Hematopoietic multipotent progenitor cell treated with erythropoietin and hydrocortisone succinate and interleukin-3 and kit ligand, for 4 days (in vitro differentiated cells): ENCODE measurements around the gene KIN.
"Not testable (repeated sequence)": the region's sequence is repeated elsewhere in the genome, so short reads cannot be mapped to it uniquely, and the experiment has no call there.

Experiments used
- DNase-seq: peaks from one replicate; pipeline ENCODE4 v3.0.0-alpha.2; 2015

KIN gene

GRCh38 chr10:7718685-7719084 lies 69.1 kb downstream of the KIN start:
- DNase-seq: no peak

DNA sequence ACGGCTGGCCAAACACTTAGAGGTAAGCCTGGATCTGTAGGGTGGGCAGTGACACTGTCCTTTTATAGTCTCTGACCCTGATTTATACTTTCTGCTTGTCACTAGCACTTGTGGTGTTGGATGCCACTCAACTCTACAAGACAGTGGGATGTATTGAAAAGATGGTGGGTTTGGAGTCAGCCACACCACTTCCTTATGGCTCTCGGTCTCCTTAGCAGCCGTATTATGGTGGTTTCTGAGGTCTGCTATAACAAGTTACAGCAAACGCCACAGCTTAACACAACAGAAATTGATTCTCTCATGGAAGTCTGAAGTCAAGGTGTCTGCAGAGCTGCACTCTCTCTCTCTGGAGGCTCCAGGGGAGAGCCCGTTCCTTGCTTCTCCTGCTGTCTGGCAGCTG lies 70.0 kb downstream of the KIN start:
- no peak for DNase-seq

- no peak for DNase-seq
These were observed 72.3 kb downstream of the KIN start for GRCh38 chr10:7715515-7715914.

- not testable (repeated sequence) for DNase-seq
These were observed 76.7 kb downstream of the KIN start for GRCh38 chr10:7711075-7711474.

DNA sequence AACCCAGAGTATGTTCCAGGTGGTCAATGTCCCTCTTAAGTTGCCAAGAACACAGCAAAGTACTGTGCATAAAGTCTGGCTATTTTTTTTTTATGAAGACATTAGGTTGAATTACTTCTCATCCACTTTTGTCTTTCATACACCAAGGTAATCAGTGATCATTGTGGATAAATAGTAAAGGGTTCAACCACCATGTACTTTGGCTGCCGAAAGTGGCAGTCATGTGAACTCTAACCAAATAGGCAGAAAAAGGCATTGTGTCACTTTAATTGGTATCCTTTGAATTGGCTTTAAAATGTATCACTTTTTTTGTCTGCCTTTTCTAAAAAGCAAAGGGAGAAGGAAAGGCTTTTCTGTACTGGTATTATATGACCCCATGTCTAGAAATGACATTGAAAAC lies 77.3 kb downstream of the KIN start:
- no peak for DNase-seq

DNA sequence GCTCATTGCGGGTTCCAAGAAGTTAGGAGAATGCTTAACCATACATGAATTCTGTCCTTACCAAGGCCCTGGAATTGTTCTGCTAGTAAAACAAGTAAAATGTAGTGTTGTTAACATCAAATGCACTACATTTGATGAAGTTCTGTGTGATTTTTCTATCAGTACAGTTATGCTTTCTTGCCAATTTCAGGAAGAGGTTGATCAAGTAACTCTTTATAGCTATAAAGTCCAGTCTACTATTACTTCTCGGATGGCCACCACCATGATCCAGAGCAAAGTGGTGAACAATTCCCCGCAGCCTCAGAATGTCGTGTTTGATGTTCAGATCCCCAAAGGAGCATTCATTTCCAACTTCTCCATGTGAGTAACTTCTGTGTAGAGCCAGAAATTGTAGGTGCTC lies 79.0 kb downstream of the KIN start:
- DNase-seq: no peak

DNA sequence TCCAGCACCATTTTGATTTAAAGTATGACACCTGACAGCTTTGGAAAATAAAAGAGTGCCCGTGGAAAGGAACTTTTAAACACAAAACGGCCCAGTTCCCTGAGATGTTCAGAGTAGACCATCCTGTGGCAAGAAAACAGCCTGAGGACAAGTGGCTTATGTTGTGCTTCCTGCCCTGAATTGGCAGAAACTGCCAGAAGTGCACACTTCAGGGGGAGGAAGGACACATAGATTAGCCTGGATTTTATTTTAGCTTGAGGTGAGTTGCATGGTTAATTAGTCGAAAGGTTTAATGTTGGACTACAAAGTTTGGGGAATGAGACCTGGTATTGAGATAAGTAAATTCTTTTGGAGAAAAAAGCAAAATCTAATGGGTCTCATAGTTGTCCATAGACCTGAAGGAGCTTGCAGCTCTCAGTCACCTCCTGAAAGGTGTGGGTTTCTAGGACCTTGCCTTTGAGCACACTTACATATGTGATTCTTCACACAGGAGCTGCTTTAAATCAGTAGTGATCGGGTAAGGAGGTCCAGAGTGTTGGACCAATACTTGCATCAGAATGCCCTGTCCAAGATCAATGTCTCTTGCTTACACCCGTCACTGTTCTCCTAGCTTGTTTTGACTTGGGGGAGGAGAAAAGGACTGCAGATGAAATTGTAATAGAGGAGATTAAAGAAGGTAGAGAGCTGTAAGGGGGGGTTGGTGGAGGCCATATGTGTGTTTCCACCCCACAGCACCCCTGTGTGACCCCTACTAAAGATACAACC lies 79.8 kb downstream of the KIN start:
- DNase-seq: no peak

DNA sequence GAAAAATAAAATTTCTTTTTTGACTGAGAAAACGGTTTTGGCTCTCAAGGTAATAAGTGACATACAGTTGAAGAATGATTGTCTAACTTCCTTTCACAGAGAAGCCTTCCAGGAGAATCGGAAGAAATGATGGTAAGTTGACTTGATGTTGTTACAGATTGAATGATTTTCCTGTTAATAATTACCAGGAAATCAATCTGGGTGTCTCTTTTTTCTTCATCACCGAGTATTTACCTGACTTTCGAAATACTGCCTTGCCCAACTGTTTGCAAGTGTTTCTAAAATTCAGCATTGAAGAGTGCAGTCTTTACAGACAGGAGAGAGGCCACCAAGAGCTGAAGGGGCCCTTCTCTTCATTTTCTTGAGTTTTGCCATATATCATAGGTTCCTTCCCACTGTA lies 80.7 kb downstream of the KIN start:
- no peak for DNase-seq

DNA sequence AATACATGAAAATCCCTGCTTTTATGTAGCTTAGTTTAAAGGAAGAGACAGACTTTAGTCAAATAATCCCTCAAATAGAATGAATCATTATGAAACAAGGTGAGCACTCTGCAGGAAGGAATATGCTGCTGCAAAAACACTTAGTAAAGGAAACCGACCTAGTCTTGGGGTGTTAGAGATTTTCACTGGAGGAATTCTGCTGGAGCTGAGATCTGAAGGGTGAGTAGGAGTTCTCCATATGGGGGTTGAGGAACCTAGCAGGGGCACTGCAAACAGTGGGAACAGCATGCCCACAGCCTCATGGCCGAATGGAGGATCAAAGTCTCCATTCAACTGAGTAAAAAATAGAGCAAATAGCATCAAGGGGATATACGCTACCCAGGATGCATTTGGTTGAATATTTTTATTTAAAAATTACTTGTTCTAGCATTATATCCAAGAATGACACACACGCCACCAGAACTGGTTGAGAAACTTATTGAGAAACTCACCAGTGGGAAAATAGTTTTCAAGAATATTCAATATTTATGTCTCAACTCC lies 81.2 kb downstream of the KIN start:
- DNase-seq: no peak

DNA sequence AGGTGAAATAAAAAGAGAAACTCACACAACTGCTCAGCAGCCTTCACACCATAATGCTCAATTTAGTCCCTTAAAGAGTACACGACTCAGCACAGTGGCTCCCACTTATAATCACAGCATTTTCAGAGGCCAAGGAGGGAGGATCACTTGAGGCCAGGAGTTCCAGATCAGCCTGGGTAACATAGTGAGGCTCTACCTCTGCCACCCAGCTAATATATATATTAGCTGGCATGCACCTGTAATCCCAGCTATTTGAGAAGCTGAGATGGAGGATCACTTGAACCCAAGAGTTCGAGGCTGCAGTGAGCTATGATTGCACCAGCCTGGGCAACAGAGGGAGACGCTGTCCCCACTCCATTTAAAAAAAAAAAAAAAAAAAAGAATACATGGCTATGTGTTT lies 82.5 kb downstream of the KIN start:
- no peak for DNase-seq

- no peak for DNase-seq
These were observed 83.4 kb downstream of the KIN start for GRCh38 chr10:7704071-7705016.

GRCh38 chr10:7703140-7703539 lies 84.7 kb downstream of the KIN start, which contains the start of gene ITIH2:
ITIH2 (plus strand) TSS chr10:7703316; CDS start chr10:7703435, 119 bp downstream.
- DNase-seq: no peak

DNA sequence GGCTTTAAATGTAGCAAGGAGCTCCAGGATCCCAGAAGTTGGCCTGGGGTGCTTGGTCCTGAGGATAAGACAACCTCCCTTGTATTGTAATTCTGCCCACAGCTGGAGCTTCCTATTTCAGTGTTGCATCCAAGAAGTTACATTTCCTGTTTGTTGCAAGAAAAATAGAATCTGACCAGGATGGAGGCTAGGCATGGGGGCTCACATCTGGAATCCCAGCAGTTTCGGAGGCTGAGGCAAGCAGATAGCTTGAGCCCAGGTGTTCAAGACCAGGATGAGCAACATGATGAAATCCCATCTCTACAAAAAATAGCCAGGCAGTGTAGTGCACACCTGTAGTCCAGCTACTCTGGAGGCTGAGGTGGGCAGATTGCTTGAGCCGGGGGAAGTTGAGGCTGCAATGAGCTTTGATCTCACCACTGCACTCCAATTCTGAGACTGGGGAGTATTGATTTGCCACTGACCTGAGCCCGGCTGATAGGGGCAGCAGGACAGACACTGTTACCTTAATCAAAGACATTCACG lies 85.4 kb downstream of the KIN start:
- DNase-seq: no peak

DNA sequence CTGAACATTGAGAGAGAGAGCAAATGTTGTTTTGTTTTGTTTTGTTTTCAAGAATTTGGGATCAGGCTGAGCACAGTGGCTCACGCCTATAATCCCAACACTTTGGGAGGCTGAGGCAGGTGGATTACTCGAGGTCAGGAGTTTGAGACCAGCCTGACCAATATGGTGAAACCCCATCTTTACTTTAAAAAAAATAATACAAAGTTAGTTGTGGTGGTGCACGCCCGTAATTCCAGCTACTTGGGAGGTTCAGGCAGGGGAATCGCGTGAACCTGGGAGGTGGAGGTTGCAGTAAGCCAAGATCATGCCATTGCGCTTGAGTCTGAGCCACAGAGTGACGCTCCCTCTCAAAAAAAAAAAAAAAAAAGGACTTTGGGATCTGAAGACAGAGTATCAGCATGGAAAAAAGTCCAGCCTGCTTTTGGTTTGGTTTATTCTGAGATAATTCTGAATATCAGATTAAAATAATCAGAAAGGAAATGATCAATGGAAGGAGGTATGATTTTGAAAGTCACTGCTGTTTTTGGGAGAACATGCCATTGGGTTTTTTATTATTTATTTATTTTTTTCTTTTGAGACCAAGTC lies 86.5 kb downstream of the KIN start:
- no peak for DNase-seq
